NOMO-1 treated with DMSO at 0.1 percent for 48 hours (cell line): ENCODE data around the gene CAB39L.
"Not testable (repeated sequence)": the region's sequence is repeated elsewhere in the genome, so short reads cannot be mapped to it uniquely, and the experiment has no call there.

Source experiments
- DNase-seq: peaks from one replicate; lab custom pipeline; 2025; ENCODE audit not compliant: unreplicated experiment; lab: John Stamatoyannopoulos, UW

Gene CAB39L

DNA sequence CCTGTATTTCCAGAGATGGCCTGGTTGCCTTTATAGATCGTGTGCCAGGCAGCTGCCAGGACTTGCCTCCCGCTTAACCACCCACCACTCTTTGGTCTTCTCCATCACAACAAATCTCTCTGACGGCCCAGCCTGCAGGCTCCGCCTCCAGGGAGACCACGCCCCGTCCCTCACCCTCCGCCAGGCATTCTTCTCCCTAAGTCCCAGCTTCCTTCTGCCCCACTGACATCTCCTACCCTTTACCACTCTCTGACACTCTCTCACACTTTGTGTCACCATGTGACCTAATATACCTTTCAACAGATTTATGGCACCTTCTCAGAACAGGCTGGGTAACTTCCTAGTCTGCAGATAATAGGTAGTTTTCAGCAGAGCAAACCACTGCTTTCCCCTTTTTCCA lies 95.1 kb downstream of the CAB39L start:
- DNase-seq = no peak

DNA sequence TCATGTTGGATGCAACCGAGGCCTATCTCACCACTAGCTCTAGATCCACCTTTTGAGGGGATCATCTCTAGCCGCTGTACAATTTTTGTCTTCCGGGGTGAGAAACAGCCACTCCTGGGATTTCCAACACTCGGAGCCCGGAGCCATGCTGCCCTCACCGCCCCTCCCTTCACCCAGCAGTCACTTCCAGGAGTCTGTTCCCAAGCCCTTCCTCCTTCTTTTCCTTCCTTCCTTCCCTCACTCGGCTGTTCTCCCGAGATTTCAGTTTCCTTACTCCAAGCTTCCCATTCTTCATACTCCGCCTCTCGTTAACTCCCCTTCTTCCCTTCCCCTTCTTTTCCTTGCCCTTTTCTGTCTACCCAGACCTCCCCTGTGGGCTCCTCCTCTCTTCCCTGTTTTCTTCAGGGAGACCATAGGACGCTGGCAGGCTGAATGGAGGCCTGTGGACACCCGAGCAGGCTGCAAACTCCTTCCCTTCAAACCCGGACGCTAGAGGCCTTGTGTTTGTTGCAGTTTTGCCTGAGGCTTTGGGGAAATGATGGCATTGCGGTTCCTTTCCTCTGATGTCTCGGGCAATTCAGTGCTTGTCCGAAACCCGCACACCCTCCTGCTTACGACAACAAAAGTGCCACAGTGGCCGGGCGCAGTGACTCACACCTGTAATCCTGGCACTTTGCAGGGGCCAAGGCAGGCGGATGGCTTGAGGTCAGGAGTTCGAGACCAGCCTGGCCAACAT lies 96.0 kb downstream of the CAB39L start:
- DNase-seq = no peak

DNA sequence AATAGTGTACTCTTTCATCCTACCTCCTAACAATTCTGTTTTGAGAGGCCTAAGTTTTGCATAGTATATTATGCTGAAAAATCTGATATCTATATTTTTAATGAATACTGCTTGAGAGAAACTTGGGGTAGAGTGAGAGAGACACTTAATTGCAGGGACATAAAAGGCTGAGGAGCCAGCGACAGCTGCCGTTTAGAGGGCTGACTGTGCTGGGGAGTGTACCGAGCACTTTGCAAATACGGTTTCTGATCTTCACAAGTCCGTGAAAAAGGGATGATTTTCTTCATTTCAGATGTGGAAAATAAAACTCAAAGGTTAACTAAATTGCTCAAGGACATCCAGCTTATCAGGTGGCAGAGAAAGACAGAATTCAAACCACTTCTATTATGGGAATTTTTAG lies 97.4 kb downstream of the CAB39L start:
- no peak for DNase-seq

DNA sequence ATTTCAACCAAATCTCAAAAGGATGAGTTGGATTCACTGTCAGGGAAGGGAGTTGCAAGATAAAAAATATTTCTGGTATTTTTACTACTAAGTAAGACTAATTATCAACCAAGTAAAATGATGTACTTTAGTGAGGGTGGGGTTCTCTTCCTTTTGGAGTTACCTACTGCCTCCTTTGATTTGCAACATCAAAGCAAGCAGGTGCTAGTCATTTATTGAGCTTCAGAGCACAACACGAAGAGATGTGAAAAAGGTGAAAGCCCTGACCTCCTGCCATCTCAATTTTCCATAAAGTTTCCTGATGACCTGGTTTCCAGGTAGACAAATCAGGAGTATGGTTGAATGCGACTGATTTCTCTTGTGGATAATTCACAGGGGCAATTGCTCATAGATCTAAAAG lies 100.1 kb downstream of the CAB39L start:
- no peak for DNase-seq

DNA sequence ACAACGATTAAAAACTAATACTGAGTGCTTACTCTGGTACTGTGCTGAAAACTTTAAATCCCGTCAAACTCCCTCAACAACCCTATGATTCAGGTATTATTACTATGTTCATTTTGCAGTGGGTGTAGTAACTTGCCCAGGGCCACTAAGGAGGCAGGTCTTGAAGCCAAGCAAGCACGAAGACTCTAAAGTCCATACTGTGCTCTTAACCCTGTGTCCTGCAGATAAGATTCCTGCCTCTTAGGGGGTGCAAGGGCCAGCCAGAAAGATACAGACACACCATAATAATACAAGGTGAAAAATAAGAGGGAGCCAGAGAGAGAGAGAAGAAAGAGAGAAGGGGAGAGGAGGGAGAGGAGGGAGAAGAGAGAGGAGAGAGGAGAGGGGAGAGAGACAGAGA lies 100.6 kb downstream of the CAB39L start:
- DNase-seq = no peak

DNA sequence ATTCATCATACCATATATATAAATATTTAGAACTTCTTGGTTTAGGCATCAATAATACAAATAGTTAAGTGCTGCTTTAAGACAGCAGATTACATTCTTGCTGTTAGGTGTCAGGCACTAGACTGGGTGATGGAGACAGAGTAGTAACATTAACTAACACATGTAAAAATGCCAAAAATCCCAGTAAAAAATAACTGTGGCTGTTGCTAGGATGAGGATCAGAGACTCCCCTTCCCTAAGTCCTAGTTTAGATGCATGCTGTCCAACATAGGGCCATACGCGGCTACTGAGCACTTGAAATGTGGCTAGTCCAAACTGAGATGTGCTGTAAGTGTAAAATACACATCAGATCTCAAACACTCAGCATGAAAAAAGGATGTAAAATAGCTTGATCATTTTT lies 101.4 kb downstream of the CAB39L start:
- no peak for DNase-seq

DNA sequence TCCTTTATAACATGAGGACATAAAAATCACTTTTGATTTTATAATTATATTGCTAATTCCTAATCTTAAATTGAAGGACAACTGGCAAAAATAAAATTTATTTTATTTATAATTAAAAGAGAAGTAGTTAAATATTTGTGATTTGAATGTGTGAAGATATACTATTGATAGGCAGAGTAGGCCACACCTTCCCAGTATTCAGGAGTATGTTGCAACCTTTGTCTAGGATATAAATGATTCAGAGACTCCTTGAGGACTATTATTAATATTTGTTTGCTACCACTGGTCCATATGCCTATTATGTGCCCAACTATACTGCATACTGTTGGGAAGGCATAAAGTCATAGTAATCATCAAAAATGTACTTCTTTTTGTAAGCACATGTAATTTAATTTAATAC lies 101.9 kb downstream of the CAB39L start:
- DNase-seq = no peak

DNA sequence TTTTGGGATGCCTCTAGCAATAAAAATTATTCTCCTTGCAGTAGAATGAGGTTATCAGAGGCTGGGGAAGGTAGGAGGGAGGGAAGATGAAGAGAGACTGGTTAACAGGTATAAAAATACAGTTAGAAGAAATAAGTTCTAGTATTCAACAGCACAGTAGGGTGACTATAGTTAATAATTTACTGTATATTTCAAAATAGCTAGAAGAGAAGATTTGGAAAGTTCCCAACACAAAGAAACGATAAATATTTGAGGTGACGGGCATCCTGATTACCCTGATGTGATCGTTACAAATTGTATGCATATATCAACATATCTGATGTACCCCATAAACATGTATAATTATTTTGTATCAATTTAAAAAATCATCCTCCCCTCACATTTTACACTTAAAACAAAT lies 102.3 kb downstream of the CAB39L start:
- no peak for DNase-seq

DNA sequence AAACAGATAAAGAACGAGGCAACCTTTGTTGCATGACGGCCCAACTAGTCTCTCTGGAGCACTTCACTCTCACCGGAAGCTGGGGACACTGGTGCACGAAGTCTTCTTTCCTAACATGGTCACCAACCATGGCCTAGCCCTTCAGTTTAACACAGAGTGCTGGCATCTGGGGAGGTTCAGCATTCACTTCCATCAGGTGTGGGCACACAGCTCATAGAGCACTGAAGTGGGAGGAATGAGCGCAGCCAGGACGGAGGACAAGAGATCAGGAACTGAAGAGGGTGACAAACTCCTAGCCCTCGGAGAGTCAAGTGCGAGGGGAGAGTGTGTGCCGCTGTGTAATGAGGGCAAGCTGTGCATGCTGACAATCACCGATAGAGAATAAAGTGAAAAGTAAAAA lies 103.7 kb downstream of the CAB39L start:
- no peak for DNase-seq

DNA sequence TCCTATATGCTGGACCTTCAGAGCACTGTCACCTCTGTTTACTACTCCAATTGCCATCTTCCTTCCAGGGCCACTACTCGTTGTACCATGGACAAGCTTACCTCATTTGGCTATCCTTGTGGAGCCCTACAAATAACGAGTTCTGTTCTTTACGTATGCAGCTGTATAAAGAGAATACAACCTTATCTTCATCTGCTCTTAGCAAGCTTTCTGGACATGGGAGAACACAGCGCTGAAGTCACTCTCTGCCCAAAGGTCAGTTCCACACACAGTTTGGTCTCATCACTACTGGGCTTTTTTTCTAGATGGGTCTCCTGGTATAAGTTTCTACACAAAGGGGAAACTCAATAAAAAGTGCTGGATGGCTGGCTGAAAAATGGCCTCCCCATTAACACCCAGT lies 107.2 kb downstream of the CAB39L start:
- DNase-seq = no peak

DNA sequence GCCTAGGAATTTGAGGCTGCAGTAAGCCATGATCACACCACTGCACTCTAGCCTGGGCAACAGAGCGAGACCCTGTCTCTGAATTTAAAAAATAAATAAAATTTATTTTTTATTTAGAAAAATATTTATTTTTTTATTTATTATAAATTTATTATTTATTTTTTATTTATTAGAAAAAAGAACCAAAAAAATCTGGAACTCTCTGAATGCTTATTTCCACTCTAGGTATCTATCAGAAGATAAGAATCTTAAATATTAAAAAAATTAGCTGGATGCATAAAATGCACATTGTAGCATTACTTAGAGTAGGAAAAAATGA lies 113.4 kb downstream of the CAB39L start:
- DNase-seq = no peak

DNA sequence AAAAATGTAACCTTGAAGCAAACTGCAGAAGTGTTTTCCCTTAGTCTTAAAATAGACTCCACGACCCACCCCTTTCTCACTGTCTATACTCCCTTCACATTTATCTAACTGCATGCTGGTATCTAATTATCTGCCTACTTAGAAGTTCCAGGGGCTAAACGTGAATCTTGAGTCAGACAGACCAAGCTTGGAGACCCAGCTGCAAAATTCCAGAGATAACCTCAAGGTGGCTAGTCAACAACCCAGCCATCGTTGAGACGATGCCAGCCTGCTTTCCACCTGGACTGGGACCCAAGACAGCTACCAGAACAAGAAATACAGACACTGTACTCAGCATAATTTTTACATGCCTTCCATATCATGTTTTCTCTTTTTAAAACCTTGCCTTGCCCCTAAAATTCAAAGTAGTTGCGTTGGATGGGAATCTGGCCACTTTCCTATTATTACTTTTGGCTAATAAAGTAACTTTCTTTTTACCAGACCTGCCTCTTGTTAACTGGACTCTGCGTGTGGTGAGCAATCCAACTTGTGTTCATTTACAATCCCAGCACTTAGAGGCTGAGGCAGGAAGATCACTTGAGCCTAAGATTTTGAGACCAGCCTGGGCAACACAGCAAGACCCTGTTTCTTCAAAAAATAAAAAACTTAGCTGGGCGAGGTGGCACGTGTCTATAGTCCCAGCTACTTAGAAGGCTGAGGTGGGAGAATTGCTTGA lies 113.9 kb downstream of the CAB39L start:
- DNase-seq = no peak

DNA sequence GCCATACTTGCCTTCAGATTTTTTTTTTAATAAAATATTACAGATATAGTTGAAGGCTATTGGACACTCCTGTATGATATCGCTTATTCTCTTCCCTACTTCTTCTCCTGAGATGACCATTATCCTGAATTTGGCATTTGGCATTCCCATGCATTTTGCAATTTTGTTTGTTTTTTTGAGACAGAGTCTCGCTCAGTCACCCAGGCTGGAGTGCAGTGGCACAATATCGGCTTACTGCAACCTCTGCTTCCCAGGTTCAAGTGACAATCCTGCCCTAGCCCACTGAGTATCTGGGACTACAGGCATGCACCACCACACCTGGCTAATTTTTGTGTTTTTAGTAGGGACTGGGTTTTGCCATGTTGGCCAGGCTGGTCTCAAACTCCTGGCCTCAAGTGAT lies 116.7 kb downstream of the CAB39L start:
- DNase-seq = not testable (repeated sequence)

DNA sequence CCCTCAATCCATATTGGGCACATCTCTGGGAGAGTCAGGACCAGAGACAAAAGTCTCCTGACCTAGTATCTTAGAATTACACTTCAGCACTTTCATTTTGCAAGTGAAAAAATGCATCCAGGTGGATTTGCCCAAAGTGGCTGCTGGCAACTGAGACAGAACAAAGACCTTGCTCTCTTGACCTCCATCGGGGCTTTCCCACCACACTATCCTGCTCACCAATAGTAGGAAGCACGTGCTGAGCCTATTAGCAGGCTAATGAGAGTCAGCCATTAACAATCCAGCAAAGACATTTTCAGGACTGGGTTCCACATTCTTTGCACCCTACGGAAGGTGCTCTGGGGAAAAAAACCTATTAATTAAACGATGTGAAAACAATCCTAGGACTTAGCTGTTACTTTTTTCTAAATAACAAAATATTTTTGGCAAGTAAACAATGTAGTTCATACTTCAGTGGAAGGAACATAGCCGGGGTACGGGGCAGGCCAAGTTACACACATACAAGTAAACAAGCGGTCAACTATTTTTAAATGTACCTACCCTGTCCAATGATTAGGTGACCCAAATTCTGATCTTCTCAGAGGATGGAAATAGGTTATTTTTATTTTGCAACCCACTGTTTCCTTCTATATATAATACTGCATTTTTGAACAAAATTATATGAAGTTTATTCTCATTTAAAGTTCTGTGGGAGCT lies 117.5 kb downstream of the CAB39L start:
- DNase-seq = no peak

DNA sequence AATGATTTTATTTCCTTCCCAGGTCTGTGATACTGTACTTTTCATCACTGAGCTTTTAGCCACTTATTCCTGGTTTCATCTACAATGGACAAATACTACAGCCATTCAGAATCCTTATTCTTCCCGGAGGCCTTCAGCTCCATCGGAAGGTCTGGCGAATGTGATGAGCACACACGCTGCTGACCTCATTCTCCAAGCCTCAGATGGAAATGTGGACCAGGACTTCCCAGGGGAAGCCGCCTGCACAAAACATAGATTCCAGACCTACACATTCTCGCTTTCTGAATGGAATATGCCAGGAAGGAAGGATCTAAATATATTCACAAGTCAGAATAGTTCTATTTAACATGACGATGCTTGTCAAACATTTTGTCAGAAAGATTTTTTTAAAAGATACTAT lies 120.5 kb downstream of the CAB39L start:
- DNase-seq = no peak

DNA sequence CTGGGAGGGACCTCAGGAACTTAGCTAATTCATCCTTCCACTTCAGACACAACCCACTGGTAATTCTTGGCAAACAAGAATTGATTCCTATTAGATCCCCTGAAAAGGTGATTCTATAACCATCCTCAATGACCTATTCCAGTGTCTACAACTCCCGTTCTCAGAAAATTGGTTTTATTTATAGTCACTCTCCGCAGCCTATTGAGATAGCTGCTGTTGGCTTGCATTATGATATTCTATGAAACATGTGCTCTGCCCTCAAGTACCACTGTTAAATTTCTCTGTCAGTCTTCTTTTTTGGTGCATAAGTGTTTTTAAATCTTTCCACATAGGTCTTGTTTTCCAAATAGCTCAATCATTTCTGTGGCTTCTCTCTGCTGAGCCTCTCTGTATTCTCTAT lies 121.2 kb downstream of the CAB39L start:
- no peak for DNase-seq

DNA sequence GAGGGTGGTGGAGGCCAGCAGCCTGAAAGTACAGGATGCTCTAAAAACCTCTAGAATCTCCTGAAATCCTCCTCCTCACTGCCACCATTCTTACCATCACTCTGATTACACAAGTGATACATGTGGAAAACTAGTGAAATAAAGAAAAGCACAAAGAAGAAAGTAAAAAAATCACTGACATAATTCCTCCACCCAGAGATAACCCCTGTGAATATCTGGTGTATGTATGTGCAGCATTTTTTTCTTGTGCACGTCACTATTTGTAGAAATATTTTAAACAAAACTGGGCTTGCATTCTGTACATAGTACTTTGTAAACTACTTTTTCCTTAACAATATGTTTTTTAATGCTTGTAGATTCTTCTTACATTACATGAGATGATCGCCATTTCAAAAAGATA lies 122.9 kb downstream of the CAB39L start:
- no peak for DNase-seq

DNA sequence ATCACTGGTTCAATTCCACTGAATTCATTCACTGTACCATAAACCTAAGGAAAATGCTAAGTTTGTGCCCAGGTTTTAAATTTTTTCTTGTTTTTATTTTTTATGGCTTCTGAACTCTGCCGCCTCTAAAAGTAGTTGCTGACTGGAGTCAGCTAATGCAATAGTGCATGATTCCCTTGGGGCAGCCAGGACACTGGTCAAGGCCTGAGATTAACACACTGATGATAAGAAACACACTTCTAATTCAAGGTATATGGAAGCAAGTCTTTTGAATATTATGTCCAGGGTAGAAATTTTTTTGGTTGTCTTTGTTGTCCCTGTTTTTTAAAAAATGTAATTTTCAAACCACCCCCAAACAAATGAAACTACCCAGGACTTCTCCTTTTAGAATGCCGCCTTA lies 123.9 kb downstream of the CAB39L start:
- no peak for DNase-seq

DNA sequence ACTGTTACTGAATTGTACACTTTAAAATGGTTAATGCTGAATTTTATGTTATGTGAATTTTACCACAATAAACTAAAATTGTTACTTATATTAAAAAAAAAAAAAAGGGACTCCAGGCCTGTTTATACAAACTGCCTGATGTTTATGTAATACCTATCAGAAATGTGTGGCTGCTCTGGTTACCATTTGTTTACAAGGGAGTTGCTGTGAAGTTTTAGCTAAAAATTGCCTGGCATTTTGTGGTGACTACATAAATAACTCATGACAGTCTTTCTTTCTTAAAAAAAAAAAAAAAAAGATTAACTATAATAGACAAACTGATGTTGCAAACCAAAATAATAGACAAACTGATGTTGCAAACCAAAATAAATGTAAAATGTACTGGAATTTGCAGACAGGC lies 124.3 kb downstream of the CAB39L start:
- no peak for DNase-seq

DNA sequence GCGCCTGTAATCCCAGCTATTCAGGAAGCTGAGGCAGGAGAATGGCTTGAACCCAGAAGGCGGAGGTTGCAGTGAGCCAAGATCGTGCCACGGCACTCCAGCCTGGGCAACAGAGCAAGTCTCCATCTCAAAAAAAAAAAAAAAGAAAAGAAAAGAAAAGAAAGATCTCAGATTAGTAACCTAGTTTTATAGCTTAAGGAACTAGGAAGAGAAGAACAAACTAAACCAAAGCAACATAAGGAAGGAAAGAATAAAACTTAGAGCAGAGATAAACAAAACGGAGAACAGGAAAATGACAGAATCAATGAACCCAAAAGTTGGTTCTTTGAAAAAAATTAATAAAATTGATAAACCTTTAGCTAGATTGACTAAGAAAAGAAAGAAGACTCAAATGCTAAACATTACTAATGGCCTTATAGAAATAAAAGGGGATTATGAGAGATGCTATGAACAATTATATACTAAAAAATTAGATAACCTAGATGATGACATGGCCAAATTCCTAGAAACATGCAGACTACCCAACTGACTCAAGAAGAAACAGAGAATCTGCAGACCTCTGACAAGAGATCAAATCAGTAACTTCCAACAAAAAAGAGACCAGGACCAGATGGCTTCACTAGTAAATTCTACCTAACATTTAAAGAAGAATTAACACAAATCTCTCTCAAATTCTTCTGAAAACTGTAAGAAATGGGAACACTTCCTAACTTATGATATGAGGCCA lies 127.9 kb downstream of the CAB39L start:
- DNase-seq = no peak

DNA sequence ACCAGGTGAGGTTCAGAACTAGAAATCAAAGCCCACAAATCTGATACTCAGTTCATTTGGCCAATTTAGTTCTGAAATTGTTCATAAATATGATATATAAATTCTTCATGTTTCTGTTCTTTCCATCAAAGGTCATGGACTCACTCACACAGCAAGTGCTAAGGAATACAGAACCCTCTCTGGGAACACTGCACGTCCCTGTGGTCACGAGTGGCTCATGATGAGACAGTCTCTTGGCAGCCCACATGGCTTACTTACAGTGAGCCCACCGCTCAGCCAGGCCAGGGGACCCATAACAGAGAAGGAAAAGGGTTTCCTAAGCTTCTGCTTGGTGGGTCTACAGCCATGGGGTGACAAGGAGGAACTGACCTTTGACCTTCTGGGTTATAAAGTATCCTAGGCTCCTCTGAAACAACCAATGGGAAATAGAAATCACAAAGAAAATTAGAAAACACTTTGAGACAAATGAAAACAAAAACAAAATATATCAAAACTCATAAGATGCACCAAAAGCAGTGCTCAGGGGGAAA lies 128.8 kb downstream of the CAB39L start:
- no peak for DNase-seq
